WTC11 (cell line): ENCODE measurements around the gene RBM47. TPM values are rescaled to one million over a fixed set of nuclear protein-coding genes. Genes with fewer than 3 reads are reported as not detected.
A peak's percentile ranks its signal among the peaks of the same experiment; 100 is the strongest.

Source experiments
- ATAC-seq: fragments of 200-7000 bp; cut with Tn5 transposase; 2 replicates; pipeline ENCODE4 v1.10.0; 2021; ENCODE audit warnings: mild to moderate bottlenecking, moderate library complexity
- CTCF ChIA-PET: fragments of 300-600 bp; sonication (Branson Sonifier 250); formaldehyde crosslinking; loops from one replicate; lab custom pipeline; 2021; ENCODE audit warnings: antibody characterized with exemption; lab: Charles Lee
- POLR2A ChIA-PET: fragments of 350-600 bp; sonication (Branson Sonifier 250); formaldehyde crosslinking; loops from one replicate; lab custom pipeline; 2021; ENCODE audit warnings: antibody characterized with exemption; lab: Charles Lee
- DNase-seq: peaks from one replicate; pipeline ENCODE4 v3.0.0; 2021; ENCODE audit warnings: low spot score
- H3K27ac Mint-ChIP-seq: 2 replicates; pipeline ENCODE4 v1.8.0; 2021; ENCODE audit warnings: mixed read lengths
- H3K27me3 Mint-ChIP-seq: 2 replicates; pipeline ENCODE4 v1.8.0; 2021; ENCODE audit warnings: low read depth, mild to moderate bottlenecking, moderate library complexity, mixed read lengths
- H3K36me3 Mint-ChIP-seq: 2 replicates; pipeline ENCODE4 v1.8.0; 2021; ENCODE audit warnings: mixed read lengths
- H3K4me1 Mint-ChIP-seq: 2 replicates; pipeline ENCODE4 v1.8.0; 2022; ENCODE audit warnings: mixed read lengths
- H3K4me3 Mint-ChIP-seq: 2 replicates; pipeline ENCODE4 v1.8.0; 2021; ENCODE audit warnings: mild to moderate bottlenecking, moderate library complexity, mixed read lengths
- H3K9me3 Mint-ChIP-seq: 2 replicates; pipeline ENCODE4 v1.8.0; 2021; ENCODE audit warnings: mixed read lengths
- AFF4 ChIP-seq: sonication (generic); formaldehyde crosslinking; IDR thresholded peaks from 2 replicates; pipeline ENCODE4 v1.8.1; 2023; ENCODE audit warnings: mild to moderate bottlenecking, missing genetic modification reagents, borderline replicate concordance
- ATF6 ChIP-seq: sonication (generic); formaldehyde crosslinking; IDR thresholded peaks from 2 replicates; pipeline ENCODE4 v1.8.1; 2023; ENCODE audit warnings: mild to moderate bottlenecking, missing genetic modification reagents
- ELF4 ChIP-seq: sonication (generic); formaldehyde crosslinking; IDR thresholded peaks from 2 replicates; pipeline ENCODE4 v1.8.1; 2022; ENCODE audit warnings: low read depth, mild to moderate bottlenecking, moderate library complexity, missing genetic modification reagents
- FOXJ3 ChIP-seq: sonication (generic); formaldehyde crosslinking; IDR thresholded peaks from 2 replicates; pipeline ENCODE4 v1.9.0; 2021; ENCODE audit warnings: missing genetic modification reagents, mild to moderate bottlenecking, borderline replicate concordance
- HMGXB4 ChIP-seq: sonication (generic); formaldehyde crosslinking; IDR thresholded peaks from 2 replicates; pipeline ENCODE4 v1.8.1; 2023; ENCODE audit warnings: mild to moderate bottlenecking, moderate library complexity, missing genetic modification reagents
- MAX ChIP-seq: sonication (generic); formaldehyde crosslinking; IDR thresholded peaks from 2 replicates; pipeline ENCODE4 v1.8.0; 2022; ENCODE audit warnings: mild to moderate bottlenecking, missing genetic modification reagents
- MXD4 ChIP-seq: fragments of 250-450 bp; sonication (Bioruptor Pico); IDR thresholded peaks from 2 replicates; pipeline ENCODE4 v1.8.0; 2021; ENCODE audit warnings: mild to moderate bottlenecking, moderate library complexity, borderline replicate concordance
- NFATC4 ChIP-seq: fragments of 250-450 bp; sonication (Bioruptor Pico); IDR thresholded peaks from 2 replicates; pipeline ENCODE4 v1.9.0; 2021; ENCODE audit warnings: mild to moderate bottlenecking
- OVOL2 ChIP-seq: fragments of 250-450 bp; sonication (Bioruptor Pico); IDR thresholded peaks from 2 replicates; pipeline ENCODE4 v1.9.0; 2021; ENCODE audit warnings: mild to moderate bottlenecking, borderline replicate concordance
- PRDM15 ChIP-seq: sonication (generic); formaldehyde crosslinking; IDR thresholded peaks from 2 replicates; pipeline ENCODE4 v1.8.0; 2022; ENCODE audit warnings: missing genetic modification reagents
- PREB ChIP-seq: sonication (generic); formaldehyde crosslinking; IDR thresholded peaks from 2 replicates; pipeline ENCODE4 v1.8.1; 2022; ENCODE audit warnings: mild to moderate bottlenecking, missing genetic modification reagents, moderate library complexity, borderline replicate concordance
- SMAD3 ChIP-seq: sonication (generic); formaldehyde crosslinking; IDR thresholded peaks from 2 replicates; pipeline ENCODE4 v1.8.0; 2022; ENCODE audit warnings: missing genetic modification reagents, mild to moderate bottlenecking, borderline replicate concordance
- ZMAT4 ChIP-seq: fragments of 250-450 bp; sonication (Bioruptor Pico); IDR thresholded peaks from 2 replicates; pipeline ENCODE4 v1.9.0; 2021; ENCODE audit warnings: mild to moderate bottlenecking
- total RNA-seq: library from RNA; stranded (reverse); gene quantifications from 3 replicates; pipeline ENCODE4 v1.2.3, GENCODE V29; 2021

Gene RBM47
- total RNA-seq, 1 experiment from 2014 or later: 97.9 TPM

GRCh38 chr4:40462326-40462725 is 167.3 kb downstream of the RBM47 start:
- peak overlapping the region; percentile 47 for H3K27ac Mint-ChIP-seq
- peaks cover 19% of the 10 kb centered on the region for H3K36me3 Mint-ChIP-seq
- POLR2A ChIA-PET: no interaction called here
- H3K4me1 Mint-ChIP-seq: peaks cover 12% of the 10 kb centered on the region
- no peak overlapping the region for H3K4me3 Mint-ChIP-seq
- no peak for ATAC-seq
- H3K27me3 Mint-ChIP-seq: no peaks in the 10 kb centered on the region
- TF ChIP-seq AFF4 (CRISPR knock-in tag) (no peak), FOXJ3 (no peak), PREB (CRISPR knock-in tag) (no peak), ZMAT4 (no peak)
- CTCF ChIA-PET: no interaction called here
- DNase-seq: no peak
- H3K9me3 Mint-ChIP-seq: no peaks in the 10 kb centered on the region

- DNase-seq (no peak), ATAC-seq (no peak)
- no peak overlapping the region for H3K4me3 Mint-ChIP-seq
- H3K36me3 Mint-ChIP-seq: peaks cover 16% of the 10 kb centered on the region
- ChIA-PET POLR2A (no interaction called here), CTCF (interaction anchor here (0.7 kb wide), 1 partner anchor 375 kb away, joined by 4 read pairs; no protein-coding TSS in a partner anchor)
- H3K27ac Mint-ChIP-seq: no peak overlapping the region; the same call in 1 of the 2 replicates
- no peak for TF ChIP-seq SMAD3 (CRISPR knock-in tag)
- no peak for TF ChIP-seq OVOL2 (CRISPR knock-in tag)
- peaks cover 12% of the 10 kb centered on the region for H3K4me1 Mint-ChIP-seq
- no peaks in the 10 kb centered on the region for H3K27me3 Mint-ChIP-seq
- H3K9me3 Mint-ChIP-seq: no peaks in the 10 kb centered on the region
Measured at GRCh38 chr4:40461879-40462278, 167.8 kb downstream of the RBM47 start.

- TF ChIP-seq ELF4 (CRISPR knock-in tag): no peak
- TF ChIP-seq MAX (CRISPR knock-in tag): no peak
- H3K9me3 Mint-ChIP-seq: no peaks in the 10 kb centered on the region
Measured at GRCh38 chr4:40461062-40461461, 168.6 kb downstream of the RBM47 start.

GRCh38 chr4:40458683-40459082 is 171.0 kb downstream of the RBM47 start:
- POLR2A ChIA-PET: interaction anchor here (0.7 kb wide), 1 partner anchor 74 kb away, joined by 4 read pairs; no protein-coding TSS in a partner anchor
- no peak overlapping the region for H3K27ac Mint-ChIP-seq
- H3K36me3 Mint-ChIP-seq: peaks cover under 1% of the 10 kb centered on the region
- CTCF ChIA-PET: no interaction called here
- H3K27me3 Mint-ChIP-seq: no peaks in the 10 kb centered on the region
- ATAC-seq: no peak
- H3K9me3 Mint-ChIP-seq: no peaks in the 10 kb centered on the region
- peaks cover 29% of the 10 kb centered on the region for H3K4me1 Mint-ChIP-seq
- no peak overlapping the region for H3K4me3 Mint-ChIP-seq
- DNase-seq: no peak
- TF ChIP-seq MXD4 (CRISPR knock-in tag): no peak
- TF ChIP-seq HMGXB4 (CRISPR knock-in tag): no peak
- TF ChIP-seq ATF6: no peak
- TF ChIP-seq ELF4 (CRISPR knock-in tag): no peak
- no peak for TF ChIP-seq NFATC4
- TF ChIP-seq PRDM15 (CRISPR knock-in tag): no peak
- no peak for TF ChIP-seq ZMAT4

More at GRCh38 chr4:40461062-40461461, 168.6 kb downstream of the RBM47 start:
- CTCF ChIA-PET: interaction anchor here (0.7 kb wide), 1 partner anchor 376 kb away, joined by 4 read pairs; no protein-coding TSS in a partner anchor
- POLR2A ChIA-PET: no interaction called here
- Mint-ChIP-seq H3K36me3 (peaks cover 11% of the 10 kb centered on the region), H3K27ac (no peak overlapping the region), H3K4me3 (no peak overlapping the region), H3K4me1 (peaks cover 12% of the 10 kb centered on the region), H3K27me3 (no peaks in the 10 kb centered on the region)
- ATAC-seq: no peak
- no peak for DNase-seq
